Right cardiac atrium (tissue), 5 donors: ENCODE data around the gene ANKRD22. TPM values are rescaled to one million over a fixed set of nuclear protein-coding genes. Genes with fewer than 3 reads are reported as not detected.

Experiments used
- ATAC-seq, 2 donors: fragments of 200-7000 bp; cut with Tn5 transposase; one replicate each; pipeline versions ENCODE4 v1.8.0 to v1.9.1; 2020; ENCODE audit warnings: moderate library complexity in 2 of 2, mild to moderate bottlenecking in 1 of 2
- DNase-seq, 3 donors: peaks; one replicate each; pipeline ENCODE4 v3.0.0-alpha.2; 2020
- H3K27ac ChIP-seq: one replicate; pipeline ENCODE4 v1.5.1; 2013; ENCODE audit warnings: mild to moderate bottlenecking, low read length, control low read depth, moderate library complexity
- H3K27me3 ChIP-seq: one replicate; pipeline ENCODE4 v1.6.1; 2013; ENCODE audit not compliant: control insufficient read depth, insufficient read depth
- H3K4me1 ChIP-seq: one replicate; pipeline ENCODE4 v1.6.1; 2013; ENCODE audit warnings: low read length; ENCODE audit not compliant: control insufficient read depth, insufficient read depth
- H3K4me3 ChIP-seq: one replicate; pipeline ENCODE4 v1.5.1; 2013; ENCODE audit warnings: low read length, control low read depth
- H3K9me3 ChIP-seq: one replicate; pipeline ENCODE4 v1.6.1; 2013; ENCODE audit warnings: low read length; ENCODE audit not compliant: control insufficient read depth
- WGBS: extraction: QIAGEN DNeasy Blood & Tissue Kit; methylation state at CpG from one replicate; pipeline ENCODE4 v1.1.7; 2013; 5-methylcytosine and 5-hydroxymethylcytosine counted together
- intact Hi-C, 4 donors: fragments of 100-400 bp; cut with DNase I; formaldehyde crosslinking; loops; one replicate each; pipeline versions ENCODE4 v1.11.0 to v1.14.0; 2022 to 2023
- polyA plus RNA-seq: library from polyadenylated mRNA; stranded (reverse); fragments of 200-250 nt; gene quantifications from one replicate; pipeline ENCODE4 v1.2.3, GENCODE V29; 2013
- total RNA-seq, 4 donors: library from RNA; stranded (reverse); fragmentation: NEBNext Ultra II Directional; extraction: Animal tissue kit (Norgen Biotek cat#: 25700); gene quantifications; one replicate each; pipeline ENCODE4 v1.2.1, GENCODE V29; 2021
- donor health status: healthy with polysubstance abuse.
- donor health status: DM: no; HTN: yes; CAD: no.
- donor health status: DM: no; HTN: no; CAD: no.
- donor health status: DM: no; HTN: yes; CAD: no; lungs with severe emphysema.
- donor health status: DM: yes; HTN: yes; CAD: no.

Gene ANKRD22
- total and polyA plus RNA-seq, 5 donors: 0.15 TPM; not detected in 4

DNA sequence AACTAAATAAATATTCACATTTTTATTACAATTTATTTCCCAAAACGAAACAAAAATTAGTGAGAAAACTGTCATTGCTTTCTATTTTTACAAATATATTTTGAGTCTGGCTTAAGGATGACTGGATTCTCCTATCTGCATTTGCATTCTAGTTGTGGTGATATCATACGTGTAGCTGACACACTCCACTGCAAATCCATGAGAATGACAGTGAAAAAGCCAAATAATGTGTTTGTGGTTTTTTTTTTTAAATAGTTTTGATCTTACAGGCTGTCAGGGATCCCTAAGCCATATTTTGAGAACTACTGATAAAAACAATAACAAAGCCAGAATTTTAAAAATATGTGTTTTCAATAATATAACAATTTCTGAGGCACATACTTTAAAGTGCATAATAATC is 22.6 kb upstream of the ANKRD22 start:
- Histone ChIP-seq H3K4me3 (no peak overlapping the region), H3K27me3 (no peaks in the 10 kb centered on the region), H3K9me3 (no peaks in the 10 kb centered on the region), H3K4me1 (peaks cover 2% of the 10 kb centered on the region), H3K27ac (no peak overlapping the region)
- ATAC-seq (no peak), DNase-seq (no peak)
- 46% methylated on average over 2 of the region's 2 CpGs for WGBS
- intact Hi-C loops: no loop called here

DNA sequence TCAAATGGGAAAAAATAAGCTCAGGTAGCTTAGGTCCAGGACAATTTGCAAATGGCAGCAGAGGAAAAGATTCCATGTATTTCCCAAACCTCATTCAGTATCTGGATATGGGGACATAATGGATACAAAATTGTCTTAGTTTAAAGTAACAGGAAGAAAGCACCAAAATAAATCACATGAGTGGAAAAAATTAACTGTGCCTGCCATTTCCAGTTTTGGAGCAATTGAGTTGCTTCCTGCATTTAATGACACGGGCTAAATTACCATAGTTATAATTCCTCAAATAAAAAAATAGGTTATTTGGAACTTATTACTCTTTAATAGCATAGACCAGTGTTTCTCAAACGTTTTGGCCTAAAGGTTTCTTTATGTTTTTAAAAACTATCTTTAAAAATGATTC is 22.1 kb upstream of the ANKRD22 start:
- WGBS: 26% methylated on average over 2 of the region's 2 CpGs
- Histone ChIP-seq H3K27me3 (no peaks in the 10 kb centered on the region), H3K27ac (no peak overlapping the region), H3K4me1 (peaks cover 2% of the 10 kb centered on the region), H3K9me3 (no peaks in the 10 kb centered on the region), H3K4me3 (no peak overlapping the region)
- DNase-seq: no peak
- no peak for ATAC-seq
- intact Hi-C loops: no loop called here

DNA sequence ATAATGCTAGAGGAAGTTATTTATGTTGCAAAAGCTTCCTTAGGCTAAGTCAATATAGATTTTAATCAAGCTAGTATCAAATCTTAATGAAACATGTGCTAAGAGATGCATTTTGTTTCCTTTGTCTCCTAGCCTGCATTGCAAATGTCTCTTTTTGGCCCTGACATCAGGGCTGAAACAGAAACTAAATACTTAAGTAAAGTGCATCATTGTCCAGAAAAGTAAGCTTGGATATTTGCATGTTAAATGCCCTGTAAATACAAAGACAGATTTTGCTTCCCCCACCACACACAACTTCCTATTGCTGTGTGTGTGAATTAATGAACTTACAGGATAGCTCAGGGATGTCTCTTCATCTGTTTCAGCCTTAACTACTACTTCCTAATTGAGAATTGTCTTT is 18.4 kb upstream of the ANKRD22 start:
- Histone ChIP-seq H3K27me3 (no peaks in the 10 kb centered on the region), H3K4me3 (no peak overlapping the region), H3K27ac (no peak overlapping the region), H3K9me3 (no peaks in the 10 kb centered on the region), H3K4me1 (peaks cover 2% of the 10 kb centered on the region)
- DNase-seq (no peak), ATAC-seq (no peak)
- intact Hi-C loops: no loop called here

DNA sequence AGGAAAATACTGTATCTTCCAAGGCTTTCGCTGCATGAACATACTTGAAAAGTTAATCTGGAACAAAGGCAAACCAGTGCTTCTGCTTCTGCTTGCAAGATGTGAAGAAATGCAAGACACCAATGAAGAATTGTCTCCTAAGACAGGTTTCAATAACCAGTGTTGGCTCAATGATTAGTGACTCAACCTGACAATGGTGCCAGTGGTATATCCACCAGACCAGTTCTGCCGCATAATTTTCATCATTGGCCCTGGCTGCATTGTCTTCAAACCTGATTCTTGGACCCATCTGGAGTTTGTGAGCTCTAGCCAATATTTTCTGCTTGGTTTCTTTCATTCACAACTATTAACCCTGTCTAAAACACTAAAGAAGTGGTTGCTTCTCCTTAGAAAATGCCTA is 14.8 kb upstream of the ANKRD22 start:
- intact Hi-C loops: no loop called here
- Histone ChIP-seq H3K27ac (no peak overlapping the region), H3K4me1 (no peaks in the 10 kb centered on the region), H3K9me3 (no peaks in the 10 kb centered on the region), H3K4me3 (no peak overlapping the region), H3K27me3 (no peaks in the 10 kb centered on the region)
- ATAC-seq (no peak), DNase-seq (no peak)
- 93% methylated on average over 2 of the region's 2 CpGs for WGBS

DNA sequence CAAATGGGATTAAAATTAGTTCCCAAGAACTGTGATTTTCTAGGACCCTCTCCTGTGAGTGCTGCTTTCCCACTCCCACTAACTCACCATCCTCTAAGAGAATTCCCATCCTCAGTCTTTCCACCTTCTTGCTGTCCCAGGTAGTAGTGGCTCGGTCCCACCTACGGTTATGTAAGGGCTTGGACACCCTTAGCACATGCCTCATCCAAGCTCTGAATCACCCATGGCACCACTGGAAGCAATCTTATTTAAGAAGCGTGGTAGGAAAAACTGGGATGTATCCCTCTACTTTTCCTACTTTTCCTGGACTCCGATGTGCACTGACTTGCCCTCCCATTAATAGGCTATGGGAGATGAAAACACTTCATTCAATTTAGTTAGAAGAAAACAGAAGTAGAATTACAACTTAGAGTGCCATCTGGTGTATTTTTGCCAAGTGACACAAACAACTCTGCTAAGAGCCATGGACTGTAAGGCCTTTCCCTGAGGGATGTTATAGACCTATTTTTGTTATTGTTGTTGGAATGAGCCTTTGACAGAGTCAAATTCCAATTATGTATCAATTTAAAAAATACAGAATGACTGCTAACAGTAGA is 13.7 kb upstream of the ANKRD22 start:
- Histone ChIP-seq H3K27ac (no peak overlapping the region), H3K4me1 (no peaks in the 10 kb centered on the region), H3K27me3 (no peaks in the 10 kb centered on the region), H3K4me3 (no peak overlapping the region), H3K9me3 (no peaks in the 10 kb centered on the region)
- intact Hi-C loops: no loop called here
- WGBS: 81% methylated on average over 4 of the region's 4 CpGs
- DNase-seq (no peak), ATAC-seq (no peak)

GRCh38 chr10:88861036-88861435 is 9.4 kb upstream of the ANKRD22 start:
- no peak for ATAC-seq
- H3K4me3 ChIP-seq: no peak overlapping the region
- WGBS: 92% methylated on average over 1 of the region's 1 CpG
- no peaks in the 10 kb centered on the region for H3K4me1 ChIP-seq
- no peak for DNase-seq
- intact Hi-C loops: no loop called here
- no peaks in the 10 kb centered on the region for H3K9me3 ChIP-seq
- H3K27me3 ChIP-seq: no peaks in the 10 kb centered on the region
- no peak overlapping the region for H3K27ac ChIP-seq

GRCh38 chr10:88858491-88858890 is 6.8 kb upstream of the ANKRD22 start:
- intact Hi-C loops: no loop called here
- WGBS: 57% methylated on average over 2 of the region's 2 CpGs
- ATAC-seq: no peak
- Histone ChIP-seq H3K27me3 (no peaks in the 10 kb centered on the region), H3K4me1 (no peaks in the 10 kb centered on the region), H3K4me3 (no peak overlapping the region), H3K9me3 (no peaks in the 10 kb centered on the region), H3K27ac (no peak overlapping the region)
- no peak for DNase-seq

DNA sequence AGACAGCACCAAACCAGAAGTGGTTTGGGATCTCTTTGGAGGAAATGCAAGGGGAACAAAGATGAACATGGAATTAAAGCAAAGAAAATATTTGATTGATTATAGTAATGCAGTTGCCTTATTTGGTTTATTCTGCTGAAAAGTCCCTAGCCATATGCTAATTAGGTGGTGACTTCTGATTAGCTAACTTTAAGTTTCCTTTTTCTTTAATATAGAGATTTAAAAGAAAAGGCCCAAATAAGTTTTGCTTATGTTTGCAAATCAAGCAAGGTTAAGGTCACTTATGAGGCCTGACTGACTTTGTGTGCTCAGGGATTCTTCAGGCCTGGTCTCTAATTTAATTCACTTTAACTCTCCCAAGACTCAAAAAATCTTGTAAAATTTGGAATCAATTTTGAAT is 6.2 kb upstream of the ANKRD22 start:
- intact Hi-C loops: no loop called here
- no peaks in the 10 kb centered on the region for H3K27me3 ChIP-seq
- H3K4me3 ChIP-seq: no peak overlapping the region
- DNase-seq: no peak
- H3K9me3 ChIP-seq: no peaks in the 10 kb centered on the region
- no peaks in the 10 kb centered on the region for H3K4me1 ChIP-seq
- no peak for ATAC-seq
- no peak overlapping the region for H3K27ac ChIP-seq

GRCh38 chr10:88854684-88855083 is 3.0 kb upstream of the ANKRD22 start:
- no peaks in the 10 kb centered on the region for H3K9me3 ChIP-seq
- H3K27ac ChIP-seq: no peak overlapping the region
- 54% methylated on average over 3 of the region's 3 CpGs for WGBS
- DNase-seq (no peak), ATAC-seq (no peak)
- intact Hi-C loops: no loop called here
- no peaks in the 10 kb centered on the region for H3K27me3 ChIP-seq
- H3K4me1 ChIP-seq: no peaks in the 10 kb centered on the region
- H3K4me3 ChIP-seq: no peak overlapping the region

DNA sequence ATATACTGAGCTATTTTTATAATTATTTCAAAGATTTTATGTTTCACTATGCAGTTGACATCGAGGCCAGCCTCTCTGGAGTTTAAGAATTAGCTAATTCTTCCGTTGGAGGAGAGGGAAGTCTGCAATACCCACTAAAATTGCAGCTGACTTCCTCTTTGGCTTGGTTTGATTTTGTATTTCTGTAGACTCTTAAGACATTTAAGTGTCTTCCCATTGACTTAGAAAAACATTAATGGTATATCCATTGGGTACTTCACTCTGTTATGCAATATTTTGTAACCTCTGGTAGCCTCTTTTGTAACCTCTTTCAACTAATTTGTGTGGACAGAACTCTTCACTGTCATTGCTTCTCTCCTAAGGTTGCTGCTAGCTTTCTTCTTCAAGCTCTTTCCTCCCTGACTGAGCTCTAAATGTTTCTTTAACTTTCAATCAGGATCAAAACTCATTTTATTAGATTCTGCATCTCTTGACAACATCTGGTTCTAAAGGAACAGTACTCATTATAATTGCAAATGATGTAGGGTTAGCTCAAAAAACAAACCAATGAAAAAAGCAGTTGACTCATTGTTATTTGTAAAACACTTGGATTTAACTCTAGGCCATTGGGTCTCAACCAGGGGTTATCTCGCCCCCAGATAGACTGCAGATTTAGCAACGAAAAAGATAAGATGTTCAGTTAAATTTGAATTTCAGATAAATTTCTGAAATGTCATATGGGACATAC is 1.7 kb upstream of the ANKRD22 start:
- H3K9me3 ChIP-seq: no peaks in the 10 kb centered on the region
- WGBS: 53% methylated on average over 4 of the region's 4 CpGs
- DNase-seq (no peak), ATAC-seq (peak; percentile 36 to 45)
- no peaks in the 10 kb centered on the region for H3K4me1 ChIP-seq
- H3K27me3 ChIP-seq: no peaks in the 10 kb centered on the region
- intact Hi-C loops: no loop called here
- H3K27ac ChIP-seq: no peak overlapping the region
- H3K4me3 ChIP-seq: no peak overlapping the region

DNA sequence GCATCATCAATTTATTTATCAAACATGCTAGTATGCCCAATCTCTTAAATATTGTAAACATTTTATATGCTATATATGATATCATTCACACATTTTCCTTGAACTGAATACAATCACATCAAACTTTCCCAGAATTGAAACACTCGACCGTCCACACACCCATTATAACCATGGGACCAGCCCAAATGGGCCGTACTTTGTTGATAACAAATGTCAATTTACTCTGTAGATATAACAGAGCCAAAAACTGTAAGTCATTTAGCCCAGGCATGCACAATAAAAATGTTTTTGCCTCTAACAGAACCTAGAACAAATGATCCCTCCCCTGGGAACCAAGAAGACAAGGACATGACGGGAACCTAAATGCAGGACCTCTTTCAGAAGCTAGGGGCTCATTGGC is 683 bp upstream of the ANKRD22 start:
- Histone ChIP-seq H3K4me1 (no peaks in the 10 kb centered on the region), H3K9me3 (no peaks in the 10 kb centered on the region), H3K4me3 (no peak overlapping the region), H3K27me3 (no peaks in the 10 kb centered on the region), H3K27ac (no peak overlapping the region)
- peak in 2 of 3 donors; percentile 8 to 44 for DNase-seq
- intact Hi-C loops: no loop called here
- WGBS: 56% methylated on average over 4 of the region's 4 CpGs
- ATAC-seq: peak in 1 of 2 donors; percentile 49

- 88% methylated on average over 1 of the region's 1 CpG for WGBS
- intact Hi-C loops: no loop called here
- DNase-seq: no peak
- Histone ChIP-seq H3K4me3 (no peak overlapping the region), H3K27me3 (no peaks in the 10 kb centered on the region), H3K4me1 (no peaks in the 10 kb centered on the region), H3K27ac (no peak overlapping the region), H3K9me3 (no peaks in the 10 kb centered on the region)
- no peak for ATAC-seq
Observed at GRCh38 chr10:88850712-88851111, 932 bp downstream of the ANKRD22 start.
